GM23248 (cell line): Measurements from ENCODE around the gene RUVBL2. TPM values are rescaled to one million over a fixed set of nuclear protein-coding genes. Genes with fewer than 3 reads are reported as not detected.
"Not testable (repeated sequence)": the region's sequence is repeated elsewhere in the genome, so short reads cannot be mapped to it uniquely, and the experiment has no call there.

Source experiments
- DNase-seq: peaks from one replicate; pipeline ENCODE4 v3.0.0-alpha.2; 2015
- H2AFZ ChIP-seq: fragments of 200-600 bp; sonication (generic); 2 replicates; pipeline ENCODE4 v1.6.1; 2016; ENCODE audit warnings: antibody characterized with exemption
- H3F3A ChIP-seq: fragments of 200-600 bp; sonication (generic); 2 replicates; pipeline ENCODE4 v1.6.1; 2016; ENCODE audit warnings: mild to moderate bottlenecking, antibody characterized with exemption, mixed run types; ENCODE audit not compliant: insufficient read depth
- H3K27ac ChIP-seq: fragments of 200-600 bp; sonication (generic); 2 replicates; pipeline ENCODE4 v1.5.1; 2016; ENCODE audit warnings: mild to moderate bottlenecking
- H3K27me3 ChIP-seq: fragments of 200-600 bp; sonication (generic); replicated peaks from 2 replicates; pipeline ENCODE4 v1.6.1; 2016; ENCODE audit warnings: mild to moderate bottlenecking; ENCODE audit not compliant: insufficient read depth
- H3K36me3 ChIP-seq: fragments of 200-600 bp; sonication (generic); 2 replicates; pipeline ENCODE4 v1.6.1; 2016; ENCODE audit warnings: low read depth, mild to moderate bottlenecking
- H3K4me1 ChIP-seq: fragments of 200-600 bp; sonication (generic); 2 replicates; pipeline ENCODE4 v1.6.1; 2016; ENCODE audit warnings: mild to moderate bottlenecking; ENCODE audit not compliant: insufficient read depth
- H3K4me2 ChIP-seq: fragments of 200-600 bp; sonication (generic); one replicate; pipeline ENCODE4 v1.6.1; 2016; ENCODE audit warnings: mild to moderate bottlenecking; ENCODE audit not compliant: unreplicated experiment
- H3K4me3 ChIP-seq: fragments of 200-600 bp; sonication (generic); 2 replicates; pipeline ENCODE4 v1.5.1; 2016; ENCODE audit warnings: mild to moderate bottlenecking
- H3K79me2 ChIP-seq: fragments of 200-600 bp; sonication (generic); 2 replicates; pipeline ENCODE4 v1.6.1; 2016; ENCODE audit warnings: mild to moderate bottlenecking; ENCODE audit not compliant: insufficient read depth
- H3K9ac ChIP-seq: fragments of 200-600 bp; sonication (generic); 2 replicates; pipeline ENCODE4 v1.6.1; 2016; ENCODE audit warnings: mild to moderate bottlenecking
- H3K9me2 ChIP-seq: fragments of 200-600 bp; sonication (generic); 2 replicates; pipeline ENCODE4 v1.6.1; 2016; ENCODE audit warnings: mixed run types, mild to moderate bottlenecking, moderate library complexity; ENCODE audit not compliant: insufficient read depth
- H3K9me3 ChIP-seq: fragments of 200-600 bp; sonication (generic); one replicate; pipeline ENCODE4 v1.6.1; 2017; ENCODE audit warnings: low read depth
- H4K20me1 ChIP-seq: fragments of 200-600 bp; sonication (generic); 2 replicates; pipeline ENCODE4 v1.6.0; 2016; ENCODE audit not compliant: insufficient read depth
- WGBS, 2 experiments: methylation state at CpG; one replicate each; pipeline ENCODE4 v1.1.6; 2015 to 2017; ENCODE audit warnings: low lambda C conversion rate in 2 of 2, low coverage in 1 of 2; ENCODE audit errors: missing lambda C conversion rate in 2 of 2; 5-methylcytosine and 5-hydroxymethylcytosine counted together
- in situ Hi-C: fragments of 300-500 bp; cut with MboI; formaldehyde crosslinking; loops from 2 replicates; pipeline ENCODE4 v1.15.0; 2020
- polyA plus RNA-seq: library from polyadenylated mRNA; unstranded; fragments of >200 nt; fragmentation: Nextera tagmentation; extraction: Ambion mirVana; gene quantifications from 2 replicates; pipeline ENCODE4 v1.2.1, GENCODE V29; 2016
- total RNA-seq: library from RNA; depleted of rRNA; stranded (reverse); fragments of >200 nt; shearing (Covaris generic); gene quantifications from 2 replicates; pipeline ENCODE4 v1.2.3, GENCODE V29; 2014

The RUVBL2 gene
- total and polyA plus RNA-seq, 2 experiments from 2014 or later, result 129 to 177 TPM

DNA sequence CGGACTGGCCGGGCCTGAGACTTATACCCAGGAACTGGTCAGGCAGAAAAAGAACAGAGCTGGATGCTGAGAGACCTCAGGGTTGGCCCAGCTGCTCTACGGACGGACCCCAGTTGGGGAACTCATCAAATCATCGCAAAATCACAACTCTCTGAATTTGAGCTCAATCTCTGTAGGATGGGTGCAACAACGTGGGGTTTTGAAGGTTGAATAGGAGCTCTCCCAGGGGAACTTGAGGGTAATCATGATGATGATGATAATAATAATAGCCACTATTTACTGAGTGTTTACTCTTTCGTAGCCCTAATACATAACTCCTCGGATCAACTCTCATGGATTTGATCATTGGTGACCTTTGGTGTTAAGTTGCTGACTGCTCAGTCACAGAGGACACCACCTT lies 36.6 kb downstream of the RUVBL2 start:
- H3K4me3 ChIP-seq, H3F3A ChIP-seq, H2AFZ ChIP-seq, in situ Hi-C loops, H4K20me1 ChIP-seq, H3K4me2 ChIP-seq, H3K36me3 ChIP-seq, H3K4me1 ChIP-seq, H3K79me2 ChIP-seq, H3K27me3 ChIP-seq, DNase-seq, H3K9me3 ChIP-seq, H3K9ac ChIP-seq, H3K9me2 ChIP-seq, H3K27ac ChIP-seq: not testable (repeated sequence)
- WGBS, 2 experiments, result 94 to 95% methylated on average over 5 of the region's 8 CpGs

DNA sequence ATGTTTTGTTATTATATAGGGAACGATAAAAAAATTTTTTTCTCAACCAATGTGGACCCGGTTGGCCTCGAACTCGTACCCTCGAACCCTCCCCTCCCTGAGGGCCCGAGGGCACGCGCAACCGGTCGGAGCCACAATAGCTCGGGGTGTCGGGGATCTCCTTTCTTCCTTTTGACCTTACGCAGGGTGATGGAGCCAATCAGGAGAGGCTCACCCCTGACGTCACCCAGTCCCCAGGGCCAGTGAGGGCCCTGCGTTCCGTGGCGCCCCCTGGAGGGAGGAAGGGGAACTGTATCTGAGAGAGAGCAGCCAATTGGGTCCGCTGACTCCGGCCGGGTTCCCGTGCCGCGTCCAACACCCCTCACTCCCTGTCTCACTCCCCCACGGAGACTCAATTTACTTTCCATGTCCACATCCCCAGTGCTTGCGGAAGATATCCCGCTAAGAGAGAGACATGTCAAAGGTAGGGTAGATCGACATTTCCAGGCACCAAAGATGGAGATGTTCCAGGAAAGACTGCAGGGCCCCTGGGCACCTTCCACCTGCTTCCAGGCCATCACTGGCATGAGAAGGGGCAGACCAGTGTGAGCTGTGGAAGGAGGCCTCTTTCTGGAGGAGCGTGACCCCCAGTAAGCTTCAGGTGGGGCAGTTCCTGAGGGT lies 38.1 kb downstream of the RUVBL2 start, which contains the start of gene CGB2:
CGB2 (plus strand) TSS at position 249 of the 660 bp plus-strand sequence; CDS start at position 455, 206 bp downstream.
- H3F3A ChIP-seq, H2AFZ ChIP-seq, H3K9me2 ChIP-seq, H3K27me3 ChIP-seq, H4K20me1 ChIP-seq, H3K79me2 ChIP-seq, H3K27ac ChIP-seq, H3K4me3 ChIP-seq, in situ Hi-C loops, H3K9ac ChIP-seq, H3K4me2 ChIP-seq, H3K9me3 ChIP-seq, H3K4me1 ChIP-seq, H3K36me3 ChIP-seq: not testable (repeated sequence)
- peak; percentile 34 for DNase-seq
- 29% methylated on average over 28 of the region's 28 CpGs for WGBS, 2 experiments

DNA sequence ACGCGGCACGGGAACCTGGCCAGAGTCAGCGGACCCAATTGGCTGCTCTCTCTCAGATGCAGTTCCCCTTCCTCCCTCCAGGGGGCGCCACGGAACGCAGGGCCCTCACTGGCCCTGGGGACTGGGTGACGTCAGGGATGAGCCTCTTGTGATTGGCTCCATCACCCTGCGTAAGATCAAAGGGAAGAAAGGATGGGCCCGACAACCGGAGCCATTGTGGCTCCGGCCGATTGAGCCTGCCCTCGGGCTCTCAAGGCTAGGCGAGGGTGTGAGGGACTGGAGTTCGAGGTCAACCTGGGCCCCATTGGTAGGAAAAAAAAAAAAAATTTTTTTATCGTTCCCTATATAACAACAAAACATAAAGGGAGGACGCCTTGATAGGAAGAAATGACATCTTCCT lies 43.1 kb downstream of the RUVBL2 start, which contains the start of gene CGB1:
CGB1 (minus strand) TSS at position 81 of the 400 bp plus-strand sequence. CDS start 184 bp downstream, outside the sequence.
- H3K27ac ChIP-seq, H3K4me2 ChIP-seq, in situ Hi-C loops, H3K9ac ChIP-seq, H3K79me2 ChIP-seq, H3F3A ChIP-seq, H3K9me3 ChIP-seq, H4K20me1 ChIP-seq, H2AFZ ChIP-seq, H3K4me1 ChIP-seq, H3K36me3 ChIP-seq, H3K9me2 ChIP-seq, H3K27me3 ChIP-seq, H3K4me3 ChIP-seq: not testable (repeated sequence)
- DNase-seq, result peak; percentile 42
- 42 to 57% methylated on average over 18 of the region's 18 CpGs for WGBS, 2 experiments

DNA sequence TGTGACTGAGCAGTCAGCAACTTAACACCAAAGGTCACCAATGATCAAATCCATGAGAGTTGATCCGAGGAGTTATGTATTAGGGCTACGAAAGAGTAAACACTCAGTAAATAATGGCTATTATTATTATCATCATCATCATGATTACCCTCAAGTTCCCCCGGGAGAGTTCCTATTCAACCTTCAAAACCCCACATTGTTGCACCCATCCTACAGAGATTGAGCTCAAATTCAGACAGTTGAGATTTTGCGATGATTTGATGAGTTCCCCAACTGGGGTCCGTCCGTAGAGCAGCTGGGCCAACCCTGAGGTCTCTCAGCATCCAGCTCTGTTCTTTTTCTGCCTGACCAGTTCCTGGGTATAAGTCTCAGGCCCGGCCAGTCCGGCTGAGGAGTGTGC lies 44.4 kb downstream of the RUVBL2 start:
- DNase-seq, H3F3A ChIP-seq, H3K9ac ChIP-seq, H2AFZ ChIP-seq, H3K79me2 ChIP-seq, H4K20me1 ChIP-seq, H3K4me1 ChIP-seq, H3K4me3 ChIP-seq, H3K36me3 ChIP-seq, H3K27me3 ChIP-seq, in situ Hi-C loops, H3K9me2 ChIP-seq, H3K9me3 ChIP-seq, H3K4me2 ChIP-seq: not testable (repeated sequence)
- whole genome bisulfite sequencing, 2 experiments, result 81 to 87% methylated on average over 8 of the region's 8 CpGs
- peak overlapping the region; percentile 65 for H3K27ac ChIP-seq

DNA sequence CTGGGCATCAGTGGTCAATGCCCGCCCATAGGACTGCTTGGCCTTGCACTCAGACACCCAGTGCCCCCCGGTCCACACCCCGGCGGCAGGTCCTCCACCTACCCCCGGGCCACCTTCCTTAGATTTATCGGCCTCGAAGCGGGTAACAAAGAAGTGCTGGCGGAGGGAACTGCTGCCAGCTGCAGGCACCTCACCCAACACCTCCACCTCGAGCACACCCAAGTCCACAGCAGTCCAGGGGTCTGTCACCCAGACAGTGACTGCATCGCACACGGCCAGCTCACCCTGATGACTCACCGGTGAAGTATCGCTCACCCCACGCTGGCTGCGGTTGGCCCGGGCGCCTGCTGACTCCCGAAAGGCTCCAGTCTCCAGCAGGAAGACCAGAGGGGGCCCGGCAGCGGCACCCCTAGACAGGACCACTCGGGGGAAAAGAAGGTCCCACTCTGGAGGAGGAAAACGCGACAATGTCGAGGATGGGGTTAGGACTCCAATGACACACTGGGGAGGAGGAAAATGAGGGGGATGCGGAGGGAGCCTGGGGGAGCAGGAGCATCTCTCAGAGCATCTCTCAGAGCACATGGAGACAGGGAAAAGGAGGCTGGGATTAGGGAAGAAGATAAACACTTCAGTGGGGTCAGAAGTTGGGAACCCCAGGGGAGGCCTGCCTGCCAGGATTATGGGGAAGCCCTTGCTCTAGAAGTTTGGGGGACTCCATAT lies 45.0 kb downstream of the RUVBL2 start:
- H4K20me1 ChIP-seq, H3K27me3 ChIP-seq, H3K4me2 ChIP-seq, H3F3A ChIP-seq, H3K36me3 ChIP-seq, H3K4me3 ChIP-seq, in situ Hi-C loops, H3K9me3 ChIP-seq, H2AFZ ChIP-seq, H3K4me1 ChIP-seq, H3K79me2 ChIP-seq, H3K9me2 ChIP-seq: not testable (repeated sequence)
- 41 to 51% methylated on average over 20 to 26 of the region's 26 CpGs for WGBS, 2 experiments
- Histone ChIP-seq H3K9ac (peak overlapping the region; percentile 35; the same call in 1 of the 2 replicates), H3K27ac (peak overlapping the region; percentile 65)
- peak; percentile 87 for DNase-seq

DNA sequence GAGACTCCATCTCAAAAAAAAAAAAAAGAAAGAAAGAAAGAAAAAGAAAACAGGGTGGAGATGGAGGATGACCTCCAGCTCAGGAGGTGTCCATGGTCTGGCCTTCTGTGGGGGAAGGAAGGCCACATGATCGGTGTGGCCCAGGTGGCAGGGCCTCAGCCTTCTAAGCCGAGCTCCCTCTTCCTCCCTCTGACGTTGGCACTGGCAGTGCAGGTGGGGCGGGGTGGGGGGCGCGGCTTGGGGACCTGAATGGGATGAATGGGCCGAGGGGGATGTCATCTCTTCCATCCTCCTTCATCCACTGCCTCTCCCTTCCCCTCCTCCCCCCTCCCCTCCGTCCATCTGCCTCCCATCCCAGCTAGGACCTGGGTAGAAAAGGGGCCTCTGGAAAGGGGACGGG lies 46.0 kb downstream of the RUVBL2 start:
- H3K36me3 ChIP-seq, H2AFZ ChIP-seq, H3K9me3 ChIP-seq, H3K4me2 ChIP-seq, H3K9me2 ChIP-seq, H3K27ac ChIP-seq, H3K79me2 ChIP-seq, H3K9ac ChIP-seq, H3K4me3 ChIP-seq, H3F3A ChIP-seq, in situ Hi-C loops, H3K27me3 ChIP-seq, DNase-seq, H4K20me1 ChIP-seq, H3K4me1 ChIP-seq: not testable (repeated sequence)
- WGBS, 2 experiments, result 47 to 53% methylated on average over 5 to 8 of the region's 9 CpGs
